ENCODE data around the gene INTS1. TPM values are rescaled to one million over a fixed set of nuclear protein-coding genes. Genes with fewer than 3 reads are reported as not detected.
A peak's percentile ranks its signal among the peaks of the same experiment; 100 is the strongest.

INTS1 gene
- total RNA-seq, 4 donors from 2014 or later, result 50.3 to 134 (median 71.4) TPM

GRCh38 chr7:1514995-1515401, 10.8 kb upstream of the INTS1 start:
- WGBS, 2 donors (ENCODE audit: low coverage in 1 of 2), result 81 to 100% methylated on average over 1 to 4 of the region's 4 CpGs

GRCh38 chr7:1514407-1514806, 10.2 kb upstream of the INTS1 start:
- no peak for DNase-seq
- in situ Hi-C loops (cut with MboI; ENCODE audit: low pct_ligation_motif_present in 1 of 4, low pct_unique_long_range_greater_than_20kb in 1 of 4, low sequenced_read_pairs in 3 of 4), result no loop called here
- Histone ChIP-seq H3K4me1 (no peaks in the 10 kb centered on the region), H3K36me3 (no peaks in the 10 kb centered on the region), H3K9me3 (no peaks in the 10 kb centered on the region), H3K27ac (no peak overlapping the region), H3K4me3 (no peak overlapping the region), H3K27me3 (peaks cover 3% of the 10 kb centered on the region)
- intact Hi-C loops (cut with DNase I; ENCODE audit: low total_unique reads), result no loop called here
- 86% methylated on average over 12 of the region's 12 CpGs; no CpG with 5 or more reads in 1 of the 2 donors for WGBS, 2 donors (ENCODE audit: low coverage in 1 of 2)
- TF ChIP-seq CTCF (IDR thresholded peaks at IDR 0.05) (no peak), EP300 (IDR thresholded peaks at IDR 0.05; ENCODE audit: low read depth) (no peak), POLR2A (IDR thresholded peaks at IDR 0.05) (no peak), POLR2AphosphoS5 (IDR thresholded peaks at IDR 0.05) (no peak)

More at GRCh38 chr7:1514995-1515401, 10.8 kb upstream of the INTS1 start:
- Histone ChIP-seq H3K4me3 (no peak overlapping the region), H3K27ac (no peak overlapping the region), H3K4me1 (no peaks in the 10 kb centered on the region), H3K9me3 (no peaks in the 10 kb centered on the region), H3K36me3 (no peaks in the 10 kb centered on the region), H3K27me3 (peaks cover 3% of the 10 kb centered on the region)
- TF ChIP-seq POLR2AphosphoS5 (IDR thresholded peaks at IDR 0.05), result no peak
- TF ChIP-seq POLR2A (IDR thresholded peaks at IDR 0.05), result no peak
- TF ChIP-seq CTCF (IDR thresholded peaks at IDR 0.05), result no peak
- intact Hi-C loops (cut with DNase I; ENCODE audit: low total_unique reads) (no loop called here), in situ Hi-C loops (cut with MboI; ENCODE audit: low pct_ligation_motif_present in 1 of 4, low pct_unique_long_range_greater_than_20kb in 1 of 4, low sequenced_read_pairs in 3 of 4) (no loop called here)
- no peak for DNase-seq

GRCh38 chr7:1513657-1514095, 9.5 kb upstream of the INTS1 start:
- no peaks in the 10 kb centered on the region for H3K9me3 ChIP-seq
- no peak overlapping the region for H3K4me3 ChIP-seq
- H3K27me3 ChIP-seq, result peaks cover 3% of the 10 kb centered on the region
- TF ChIP-seq CTCF (IDR thresholded peaks at IDR 0.05) (no peak), POLR2AphosphoS5 (IDR thresholded peaks at IDR 0.05) (no peak), POLR2A (IDR thresholded peaks at IDR 0.05) (no peak), EP300 (IDR thresholded peaks at IDR 0.05; ENCODE audit: low read depth) (no peak)
- peak; percentile 17 for DNase-seq
- peak overlapping the region; percentile 52 to 67 (median 64) for H3K27ac ChIP-seq
- in situ Hi-C loops (cut with MboI; ENCODE audit: low pct_ligation_motif_present in 1 of 4, low pct_unique_long_range_greater_than_20kb in 1 of 4, low sequenced_read_pairs in 3 of 4), result no loop called here
- no peaks in the 10 kb centered on the region for H3K36me3 ChIP-seq
- no peaks in the 10 kb centered on the region for H3K4me1 ChIP-seq
- intact Hi-C loops (cut with DNase I; ENCODE audit: low total_unique reads), result no loop called here
- 45 to 55% methylated on average over 4 to 20 of the region's 20 CpGs for WGBS, 2 donors (ENCODE audit: low coverage in 1 of 2)

- peaks cover 3% of the 10 kb centered on the region for H3K27me3 ChIP-seq
- H3K4me3 ChIP-seq, result no peak overlapping the region
- WGBS, 2 donors (ENCODE audit: low coverage in 1 of 2), result 59 to 60% methylated on average over 1 to 34 of the region's 35 CpGs
- H3K9me3 ChIP-seq, result no peaks in the 10 kb centered on the region
- TF ChIP-seq POLR2AphosphoS5 (IDR thresholded peaks at IDR 0.05), result peak in 1 of 3 donors; percentile 25
- TF ChIP-seq CTCF (IDR thresholded peaks at IDR 0.05), result no peak
- no peak for TF ChIP-seq EP300 (IDR thresholded peaks at IDR 0.05; ENCODE audit: low read depth)
- TF ChIP-seq POLR2A (IDR thresholded peaks at IDR 0.05), result no peak
- peak overlapping the region; percentile 52 to 67 (median 64) for H3K27ac ChIP-seq
- intact Hi-C loops (cut with DNase I; ENCODE audit: low total_unique reads), result no loop called here
- no peaks in the 10 kb centered on the region for H3K36me3 ChIP-seq
- DNase-seq, result no peak
- in situ Hi-C loops (cut with MboI; ENCODE audit: low pct_ligation_motif_present in 1 of 4, low pct_unique_long_range_greater_than_20kb in 1 of 4, low sequenced_read_pairs in 3 of 4), result no loop called here
- no peaks in the 10 kb centered on the region for H3K4me1 ChIP-seq
Measured at GRCh38 chr7:1512781-1513656, 8.8 kb upstream of the INTS1 start.

Measured in transverse colon (tissue), 4 donors.